Measurements from ENCODE around the gene YAP1.

The YAP1 gene

GRCh38 chr11:102238391-102238821 lies 128.2 kb downstream of the YAP1 start:
- Histone ChIP-seq H3K9me3 (no peaks in the 10 kb centered on the region), H3K27me3 (peaks cover 26% of the 10 kb centered on the region), H3K27ac (no peak overlapping the region), H3K4me3 (ENCODE audit: low read depth in 1 of 2, low read length in 1 of 2) (no peak overlapping the region), H3K4me1 (ENCODE audit: control insufficient read depth in 1 of 2, insufficient read depth in 1 of 2, low read depth in 1 of 2, low read length in 1 of 2) (no peaks in the 10 kb centered on the region), H3K36me3 (no peaks in the 10 kb centered on the region)
- TF ChIP-seq, protein P1, sequence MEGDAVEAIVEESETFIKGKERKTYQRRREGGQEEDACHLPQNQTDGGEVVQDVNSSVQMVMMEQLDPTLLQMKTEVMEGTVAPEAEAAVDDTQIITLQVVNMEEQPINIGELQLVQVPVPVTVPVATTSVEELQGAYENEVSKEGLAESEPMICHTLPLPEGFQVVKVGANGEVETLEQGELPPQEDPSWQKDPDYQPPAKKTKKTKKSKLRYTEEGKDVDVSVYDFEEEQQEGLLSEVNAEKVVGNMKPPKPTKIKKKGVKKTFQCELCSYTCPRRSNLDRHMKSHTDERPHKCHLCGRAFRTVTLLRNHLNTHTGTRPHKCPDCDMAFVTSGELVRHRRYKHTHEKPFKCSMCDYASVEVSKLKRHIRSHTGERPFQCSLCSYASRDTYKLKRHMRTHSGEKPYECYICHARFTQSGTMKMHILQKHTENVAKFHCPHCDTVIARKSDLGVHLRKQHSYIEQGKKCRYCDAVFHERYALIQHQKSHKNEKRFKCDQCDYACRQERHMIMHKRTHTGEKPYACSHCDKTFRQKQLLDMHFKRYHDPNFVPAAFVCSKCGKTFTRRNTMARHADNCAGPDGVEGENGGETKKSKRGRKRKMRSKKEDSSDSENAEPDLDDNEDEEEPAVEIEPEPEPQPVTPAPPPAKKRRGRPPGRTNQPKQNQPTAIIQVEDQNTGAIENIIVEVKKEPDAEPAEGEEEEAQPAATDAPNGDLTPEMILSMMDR (IDR thresholded peaks at IDR 0.05): no peak

- Histone ChIP-seq H3K4me3 (ENCODE audit: low read depth in 1 of 2, low read length in 1 of 2) (no peak overlapping the region), H3K27me3 (peaks cover 26% of the 10 kb centered on the region), H3K9me3 (no peaks in the 10 kb centered on the region), H3K27ac (no peak overlapping the region), H3K36me3 (no peaks in the 10 kb centered on the region), H3K4me1 (ENCODE audit: control insufficient read depth in 1 of 2, insufficient read depth in 1 of 2, low read depth in 1 of 2, low read length in 1 of 2) (no peaks in the 10 kb centered on the region)
- TF ChIP-seq, protein P1 (IDR thresholded peaks at IDR 0.05): no peak
Observed at GRCh38 chr11:102239448-102239847, 129.2 kb downstream of the YAP1 start.

DNA sequence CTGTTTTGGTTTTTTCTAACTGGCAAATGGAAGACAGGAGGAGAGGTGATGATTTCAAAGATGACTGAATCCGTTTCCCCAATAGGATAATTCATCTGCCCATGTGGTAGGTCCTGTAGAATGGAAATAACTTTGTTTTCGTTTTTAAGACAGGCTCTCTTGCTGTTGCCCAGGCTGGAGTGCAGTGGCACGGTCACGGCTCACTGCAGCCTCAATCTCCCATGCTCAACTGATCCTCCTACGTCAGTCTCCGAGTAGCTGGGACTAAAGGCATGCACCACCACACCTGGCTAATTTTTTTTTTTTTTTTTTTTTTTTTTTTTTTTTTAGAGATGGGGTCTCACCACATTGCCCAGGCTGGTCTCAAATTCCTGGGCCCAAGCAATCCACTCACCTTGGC lies 129.7 kb downstream of the YAP1 start:
- Histone ChIP-seq H3K4me1 (ENCODE audit: control insufficient read depth in 1 of 2, insufficient read depth in 1 of 2, low read depth in 1 of 2, low read length in 1 of 2) (no peaks in the 10 kb centered on the region), H3K36me3 (no peaks in the 10 kb centered on the region), H3K4me3 (ENCODE audit: low read depth in 1 of 2, low read length in 1 of 2) (no peak overlapping the region), H3K27me3 (peaks cover 25% of the 10 kb centered on the region), H3K27ac (no peak overlapping the region), H3K9me3 (no peaks in the 10 kb centered on the region)
- TF ChIP-seq, protein P1 (IDR thresholded peaks at IDR 0.05): no peak

GRCh38 chr11:102240502-102240901 lies 130.3 kb downstream of the YAP1 start:
- peaks cover 19% of the 10 kb centered on the region for H3K27me3 ChIP-seq
- no peaks in the 10 kb centered on the region for H3K4me1 ChIP-seq (ENCODE audit: control insufficient read depth in 1 of 2, insufficient read depth in 1 of 2, low read depth in 1 of 2, low read length in 1 of 2)
- no peak overlapping the region for H3K27ac ChIP-seq
- TF ChIP-seq, protein P1 (IDR thresholded peaks at IDR 0.05): no peak
- no peaks in the 10 kb centered on the region for H3K36me3 ChIP-seq
- no peak overlapping the region for H3K4me3 ChIP-seq (ENCODE audit: low read depth in 1 of 2, low read length in 1 of 2)
- no peaks in the 10 kb centered on the region for H3K9me3 ChIP-seq

DNA sequence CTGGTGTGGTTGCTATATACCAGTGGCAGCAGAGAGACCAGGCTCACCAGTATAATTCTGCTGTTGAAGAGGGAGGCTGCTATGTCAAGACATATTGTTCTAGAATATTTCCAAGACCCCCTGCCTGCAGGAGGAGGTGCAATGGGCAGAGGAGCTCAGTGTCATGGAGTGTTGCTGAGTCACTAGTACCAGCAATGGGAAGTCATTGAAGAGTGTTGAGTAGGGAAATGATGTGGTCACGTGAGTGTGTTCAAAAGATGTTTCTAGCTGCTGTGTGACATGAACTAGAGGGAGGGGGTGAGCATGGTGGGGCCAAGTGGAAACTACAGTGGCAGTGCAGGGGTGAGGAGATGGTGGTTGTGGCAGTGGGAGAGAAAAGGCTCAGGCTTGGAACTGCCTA lies 130.8 kb downstream of the YAP1 start:
- TF ChIP-seq, protein P1 (IDR thresholded peaks at IDR 0.05): no peak
- Histone ChIP-seq H3K27me3 (peaks cover 19% of the 10 kb centered on the region), H3K9me3 (no peaks in the 10 kb centered on the region), H3K4me1 (ENCODE audit: control insufficient read depth in 1 of 2, insufficient read depth in 1 of 2, low read depth in 1 of 2, low read length in 1 of 2) (no peaks in the 10 kb centered on the region), H3K27ac (no peak overlapping the region), H3K4me3 (ENCODE audit: low read depth in 1 of 2, low read length in 1 of 2) (no peak overlapping the region), H3K36me3 (no peaks in the 10 kb centered on the region)

GRCh38 chr11:102243399-102243884 lies 133.2 kb downstream of the YAP1 start:
- no peaks in the 10 kb centered on the region for H3K4me1 ChIP-seq (ENCODE audit: control insufficient read depth in 1 of 2, insufficient read depth in 1 of 2, low read depth in 1 of 2, low read length in 1 of 2)
- no peaks in the 10 kb centered on the region for H3K9me3 ChIP-seq
- no peaks in the 10 kb centered on the region for H3K36me3 ChIP-seq
- H3K4me3 ChIP-seq (ENCODE audit: low read depth in 1 of 2, low read length in 1 of 2): no peak overlapping the region
- H3K27ac ChIP-seq: no peak overlapping the region
- TF ChIP-seq, protein P1 (IDR thresholded peaks at IDR 0.05): no peak
- peaks cover 4% of the 10 kb centered on the region for H3K27me3 ChIP-seq
